T-helper 1 cell treated with Interleukin-12 subunit alpha and Interleukin-12 subunit beta and Interleukin-4 antibody, amounts not matched to agents 30 ng/mL and 1 ng/mL, for 36 hours (primary cell): Measurements from ENCODE around the gene ELAVL2. TPM values are rescaled to one million over a fixed set of nuclear protein-coding genes. Genes with fewer than 3 reads are reported as not detected.

Experiments used
- intact Hi-C: fragments of 100-400 bp; cut with micrococcal nuclease; formaldehyde crosslinking; loops from one replicate; pipeline ENCODE4 v1.15.1; 2024
- total RNA-seq: library from RNA; stranded (reverse); gene quantifications from 2 replicates; pipeline ENCODE4 v1.2.3, GENCODE V29; 2022

ELAVL2 gene
- total RNA-seq, 1 donor from 2014 or later = not detected

DNA sequence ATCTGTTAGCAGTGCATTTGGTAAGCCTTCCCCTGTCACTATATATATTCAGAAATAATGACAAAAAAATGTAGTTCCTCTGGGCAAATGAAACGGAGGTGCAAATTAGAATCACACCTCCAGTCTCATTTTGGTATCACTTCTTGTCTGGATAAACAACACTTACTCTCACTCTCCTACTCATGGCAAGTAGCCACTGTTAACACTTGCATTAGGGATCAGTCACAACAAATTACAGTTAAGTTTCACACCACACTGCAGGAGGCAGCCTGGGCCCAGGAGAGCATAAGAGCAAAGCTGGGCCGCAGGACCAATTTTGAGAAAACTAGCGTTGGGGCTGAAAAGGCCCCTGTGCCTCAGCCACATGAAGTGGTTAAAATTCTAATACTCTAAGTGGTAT, 161.0 kb downstream of the ELAVL2 start:
- intact Hi-C loops = no loop called here

GRCh38 chr9:23663946-23664345, 162.1 kb downstream of the ELAVL2 start:
- intact Hi-C loops = no loop called here

GRCh38 chr9:23663536-23663935, 162.5 kb downstream of the ELAVL2 start:
- intact Hi-C loops = no loop called here

DNA sequence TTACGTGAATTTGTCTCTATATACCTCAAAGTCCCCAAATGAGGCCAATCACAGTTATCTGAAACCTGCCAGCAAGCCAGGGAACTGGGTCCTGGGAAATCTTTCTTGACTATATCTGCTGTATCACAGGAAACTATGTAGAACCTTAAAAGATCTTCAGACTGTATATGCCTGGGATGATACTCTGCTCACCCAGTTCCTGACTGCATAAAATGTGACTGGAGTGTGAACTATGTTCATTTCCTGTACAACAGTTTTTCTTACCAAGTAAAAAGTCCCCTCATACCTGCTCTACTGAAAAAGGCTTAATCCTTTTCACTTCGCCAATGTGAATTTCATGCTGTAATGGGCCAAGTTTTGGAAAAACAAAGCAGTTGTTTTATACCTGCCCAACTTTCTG, 162.9 kb downstream of the ELAVL2 start:
- intact Hi-C loops = no loop called here

DNA sequence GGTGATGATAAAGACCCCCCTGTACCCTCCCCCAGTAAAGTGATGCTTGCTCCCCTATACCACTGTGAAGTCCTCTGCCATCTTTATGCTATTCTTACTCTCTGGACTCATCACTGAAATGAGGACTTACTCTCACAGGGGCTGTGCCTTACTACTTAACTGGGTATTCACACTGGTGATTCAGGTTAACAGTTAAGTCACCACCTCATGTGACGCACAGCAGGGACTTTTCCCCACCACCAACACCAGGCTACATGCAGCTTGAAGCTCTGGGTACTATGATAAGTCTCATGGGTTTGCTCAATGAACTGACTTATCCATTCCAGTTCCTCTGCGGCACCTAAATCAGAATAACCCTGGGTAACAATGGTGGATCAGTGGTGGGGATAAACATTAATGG, 163.7 kb downstream of the ELAVL2 start:
- intact Hi-C loops = no loop called here

GRCh38 chr9:23659346-23660006, 166.6 kb downstream of the ELAVL2 start:
- intact Hi-C loops = no loop called here

GRCh38 chr9:23658376-23659258, 167.4 kb downstream of the ELAVL2 start:
- intact Hi-C loops = no loop called here

DNA sequence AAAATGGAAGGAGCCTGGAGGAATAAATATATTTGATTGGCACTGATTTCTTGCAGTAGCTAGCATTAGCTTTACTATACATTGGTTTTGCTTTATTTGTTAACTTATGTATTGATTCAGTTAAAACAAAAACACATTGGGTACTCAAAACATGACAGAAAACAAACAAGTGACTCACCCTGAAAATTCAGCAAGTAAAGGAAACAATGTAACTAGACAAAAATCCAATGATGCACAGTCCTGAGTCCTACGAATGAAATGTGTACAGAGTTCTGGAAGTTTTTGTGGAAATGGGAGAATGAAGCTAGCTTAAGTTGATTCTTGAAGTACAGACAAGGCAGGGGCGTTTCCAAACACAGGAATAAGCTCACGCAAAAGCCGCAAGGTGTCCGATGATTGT, 175.0 kb downstream of the ELAVL2 start:
- intact Hi-C loops = no loop called here

DNA sequence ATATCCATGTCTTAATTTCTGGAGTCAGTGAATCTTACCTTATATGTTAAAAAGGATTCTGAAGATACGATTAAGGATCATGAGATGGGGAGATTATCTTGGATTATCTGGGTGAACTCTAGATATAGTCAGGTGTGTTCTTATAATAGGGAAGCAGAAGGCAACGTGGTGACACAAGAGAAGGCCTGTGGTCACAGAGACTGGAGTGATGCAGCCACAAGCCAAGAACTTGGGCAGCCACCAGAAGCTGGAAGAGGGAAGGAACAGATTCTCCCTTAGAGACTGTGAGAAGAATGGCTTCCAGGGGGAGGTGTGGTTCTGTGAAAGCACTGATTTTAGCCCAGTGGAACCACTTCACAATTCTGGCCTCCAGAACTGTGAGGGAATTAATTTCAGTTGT, 177.4 kb downstream of the ELAVL2 start:
- intact Hi-C loops = loop anchor here (10.0 kb wide), 1 partner anchor 176 kb away; the partner anchor contains the start of gene ELAVL2

DNA sequence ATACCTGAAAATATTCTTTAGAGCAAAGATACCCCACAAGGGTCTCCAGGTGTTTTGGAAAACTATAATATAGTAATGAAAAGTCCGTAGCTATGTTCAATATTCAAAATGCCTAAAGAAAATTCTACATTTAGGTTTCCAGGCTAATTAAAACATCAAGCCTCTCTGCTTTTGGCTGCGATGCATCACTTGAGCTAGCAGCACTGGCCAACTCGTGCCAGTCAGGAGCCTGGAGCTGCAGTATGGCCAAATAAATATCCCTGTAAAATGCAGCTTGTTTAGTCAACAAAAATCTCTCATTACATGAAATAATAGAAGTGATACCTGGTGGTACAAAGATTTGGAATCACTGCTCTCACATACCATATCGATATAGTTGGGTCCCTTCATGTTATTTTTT, 181.1 kb downstream of the ELAVL2 start:
- intact Hi-C loops = loop anchor here (10.0 kb wide), 1 partner anchor 180 kb away; the partner anchor contains the start of gene ELAVL2

DNA sequence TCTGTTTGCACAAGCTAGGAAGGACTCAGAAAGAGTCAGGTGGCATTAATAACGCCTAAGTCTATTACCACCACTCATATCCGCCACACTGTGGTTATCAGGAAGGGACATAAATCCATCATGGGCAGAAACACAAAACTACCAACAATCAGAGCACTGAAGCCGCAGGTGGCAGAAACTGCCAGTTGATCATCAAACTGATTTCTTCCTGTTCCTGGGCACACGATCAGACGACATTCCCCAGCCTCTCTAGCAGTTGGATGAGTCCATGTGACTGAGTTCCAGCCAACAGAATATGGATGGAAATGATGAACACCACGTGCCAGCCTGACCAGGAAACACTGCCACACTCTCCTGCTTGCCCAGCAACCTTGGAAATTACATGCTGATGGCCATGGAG, 181.7 kb downstream of the ELAVL2 start:
- intact Hi-C loops = loop anchor here (10.0 kb wide), 1 partner anchor 180 kb away; the partner anchor contains the start of gene ELAVL2

GRCh38 chr9:23643656-23644258, 182.3 kb downstream of the ELAVL2 start:
- intact Hi-C loops = loop anchor here (10.0 kb wide), 1 partner anchor 181 kb away; the partner anchor contains the start of gene ELAVL2
